Dermis blood vessel endothelial cell (primary cell): ENCODE measurements around the gene PTPRN2. TPM values are rescaled to one million over a fixed set of nuclear protein-coding genes. Genes with fewer than 3 reads are reported as not detected.
A peak's percentile ranks its signal among the peaks of the same experiment; 100 is the strongest.

Experiments used
- DNase-seq: peaks from one replicate; pipeline ENCODE4 v3.0.0; 2010
- total RNA-seq: library from RNA; depleted of rRNA; stranded (reverse); fragments of >200 nt; gene quantifications from 2 replicates; pipeline ENCODE4 v1.2.3, GENCODE V29; 2014

The PTPRN2 gene
- total RNA-seq, 1 donor from 2014 or later = 2.2 TPM

- no peak for DNase-seq
Measured at GRCh38 chr7:158150234-158150633, 437.4 kb downstream of the PTPRN2 start.

GRCh38 chr7:158147431-158147830 lies 440.2 kb downstream of the PTPRN2 start:
- peak; percentile 20 for DNase-seq

GRCh38 chr7:158145370-158145769 lies 442.3 kb downstream of the PTPRN2 start:
- no peak for DNase-seq

DNA sequence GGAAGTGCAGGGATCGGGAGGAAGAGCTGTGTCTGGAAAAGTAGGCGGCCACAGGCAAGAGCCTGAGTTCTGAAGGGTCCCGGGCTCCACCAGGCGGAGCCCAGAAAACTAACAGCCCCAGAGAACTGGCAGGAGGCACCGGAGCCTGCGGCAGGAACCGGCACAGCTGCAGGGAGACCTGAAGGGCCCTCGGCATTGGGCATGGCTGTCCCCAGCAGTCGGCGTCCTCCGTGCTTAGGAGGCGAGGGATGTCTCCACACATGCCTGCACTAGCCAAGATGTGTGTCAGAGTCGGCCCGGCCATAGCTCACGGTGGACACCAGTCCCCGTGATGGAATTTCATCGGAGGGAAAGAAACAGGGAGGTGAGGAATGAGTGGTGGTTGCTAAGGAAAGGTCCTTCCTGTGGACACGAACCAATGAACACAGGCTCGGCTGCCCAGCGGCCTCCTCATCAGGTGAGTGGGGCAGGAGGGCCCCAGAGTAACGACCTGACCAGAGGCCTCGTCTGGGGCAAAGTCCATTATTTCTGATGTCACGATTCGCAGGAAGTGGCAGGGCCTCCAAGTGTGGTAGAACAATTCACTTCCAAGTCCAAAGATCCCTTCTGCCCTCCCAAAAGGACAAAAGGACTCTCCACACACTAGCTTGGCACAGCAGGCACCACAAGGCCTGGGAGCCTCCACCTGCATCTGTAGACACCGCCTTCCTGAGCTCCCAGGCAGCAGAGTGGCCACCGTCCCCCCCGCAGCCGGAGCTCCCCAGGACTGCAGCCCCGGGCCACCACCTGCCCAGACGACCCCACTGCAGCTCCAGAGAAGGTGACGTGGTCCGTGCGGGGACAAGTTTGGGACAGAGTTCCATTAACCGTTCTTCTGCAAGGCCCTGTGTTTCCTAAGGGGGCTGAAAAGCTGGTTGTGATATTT lies 444.2 kb downstream of the PTPRN2 start:
- no peak for DNase-seq

DNA sequence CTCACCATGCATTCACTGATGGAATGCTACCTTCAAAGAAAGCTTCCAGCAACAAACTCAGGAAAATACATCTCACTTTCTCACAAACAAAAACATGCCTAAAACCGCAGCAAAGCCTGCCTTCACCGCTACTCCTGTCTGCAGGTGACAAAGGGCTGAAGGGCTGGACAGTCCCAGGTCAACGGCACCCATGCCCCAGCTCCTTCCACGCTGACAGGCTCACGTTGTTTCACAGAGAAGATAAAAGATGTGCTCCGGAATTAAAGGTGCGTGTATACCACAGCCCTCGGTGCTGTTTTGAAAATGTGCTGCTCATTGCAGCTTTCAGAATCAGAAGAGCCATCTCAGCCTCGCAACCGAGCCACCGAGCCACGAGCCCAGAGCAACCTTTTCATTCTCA lies 445.0 kb downstream of the PTPRN2 start:
- no peak for DNase-seq

- no peak for DNase-seq
Measured at GRCh38 chr7:158141806-158142518, 445.7 kb downstream of the PTPRN2 start.

- no peak for DNase-seq
Measured at GRCh38 chr7:158141221-158141582, 446.4 kb downstream of the PTPRN2 start.

GRCh38 chr7:158140538-158141220 lies 446.9 kb downstream of the PTPRN2 start:
- DNase-seq = no peak

DNA sequence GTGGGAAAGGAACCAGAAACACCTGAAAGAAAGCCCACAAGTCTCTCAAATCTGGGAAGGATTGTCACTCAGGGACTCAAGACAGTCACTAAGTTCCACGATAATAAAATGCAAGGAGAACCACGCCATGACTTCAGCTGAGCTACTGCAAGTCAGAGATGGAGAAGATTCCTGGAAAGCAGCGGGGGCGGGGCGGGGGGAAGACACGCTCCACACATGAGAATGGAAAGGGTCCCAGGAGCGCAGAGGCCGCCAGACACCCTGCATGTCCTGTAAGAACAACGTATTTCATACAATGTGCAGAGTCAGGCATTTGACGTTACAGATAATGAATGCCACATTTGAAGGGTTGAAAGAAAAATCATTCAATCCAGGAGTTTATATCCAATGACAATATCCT lies 448.1 kb downstream of the PTPRN2 start:
- no peak for DNase-seq

DNA sequence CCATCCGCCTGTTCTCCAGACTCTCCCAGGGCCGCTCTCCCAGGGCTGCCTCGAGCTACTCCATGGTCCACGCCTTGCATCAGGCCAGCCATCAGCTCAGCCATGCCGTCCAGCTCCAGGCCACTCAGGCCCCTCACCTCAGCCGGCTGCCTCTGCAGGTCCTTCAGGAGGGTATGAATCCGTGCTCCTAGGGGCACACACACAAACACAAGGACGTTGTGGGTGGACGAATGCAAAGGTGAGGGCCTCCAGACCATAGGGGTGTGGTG lies 449.4 kb downstream of the PTPRN2 start:
- no peak for DNase-seq

- DNase-seq = no peak
Measured at GRCh38 chr7:158137516-158138328, 449.9 kb downstream of the PTPRN2 start.

GRCh38 chr7:158135931-158136330 lies 451.7 kb downstream of the PTPRN2 start:
- no peak for DNase-seq

DNA sequence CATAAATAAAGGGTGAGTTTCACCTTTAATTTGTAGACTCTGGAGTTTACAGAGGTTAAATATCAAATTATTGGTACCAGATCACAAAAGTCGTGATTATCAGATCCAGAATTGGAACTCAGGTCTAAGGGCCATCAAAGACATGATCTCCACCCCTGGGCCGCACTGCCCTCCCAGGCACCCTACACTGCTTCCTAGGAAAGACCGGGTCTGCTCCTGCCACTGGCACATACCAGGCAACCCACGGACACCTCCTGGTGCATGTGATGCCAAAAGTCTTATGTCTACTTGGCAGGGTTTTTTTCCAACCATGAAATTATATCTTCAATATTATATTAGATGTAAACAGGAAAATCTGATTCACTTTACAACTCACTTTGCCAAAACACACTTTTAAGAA lies 452.8 kb downstream of the PTPRN2 start:
- DNase-seq = no peak

DNA sequence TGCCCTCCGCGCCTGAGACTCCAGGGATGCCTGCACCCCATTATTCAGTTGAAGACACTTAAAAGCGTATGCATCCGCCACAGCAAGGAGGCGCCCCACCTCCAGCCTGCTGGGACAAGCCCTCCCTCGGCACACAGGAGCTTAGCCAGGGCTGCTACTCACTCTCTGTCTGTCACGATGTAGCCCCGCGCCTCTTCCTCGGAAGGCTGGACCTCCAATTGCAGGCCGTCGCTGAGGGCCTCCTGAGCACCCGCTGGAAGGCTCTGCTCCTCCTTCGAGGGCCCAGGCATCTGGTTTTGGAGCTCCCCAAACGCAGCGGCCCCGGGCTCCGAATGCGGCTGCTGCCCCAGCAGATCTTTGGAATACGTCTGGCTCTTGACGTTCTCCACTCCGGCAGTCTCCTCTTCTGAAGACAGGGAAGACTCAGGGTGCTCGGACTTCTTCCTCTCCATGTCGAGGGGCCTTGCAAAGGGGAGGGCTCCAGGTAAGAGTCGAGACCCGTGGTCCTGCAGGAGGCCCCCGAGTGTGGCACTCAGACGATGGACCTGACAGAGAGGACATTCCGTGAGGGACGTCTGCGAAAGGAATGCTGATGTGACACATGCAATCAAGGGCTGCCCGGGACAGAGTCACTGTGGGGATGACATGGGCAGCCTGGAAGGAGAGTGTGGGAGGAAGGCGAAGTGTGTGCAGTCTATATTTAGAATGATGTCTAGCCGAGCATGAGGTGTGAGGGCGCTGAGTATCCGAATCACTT lies 453.9 kb downstream of the PTPRN2 start:
- DNase-seq = no peak

- DNase-seq = no peak
Measured at GRCh38 chr7:158133057-158133456, 454.6 kb downstream of the PTPRN2 start.

- no peak for DNase-seq
Measured at GRCh38 chr7:158130023-158130409, 457.6 kb downstream of the PTPRN2 start.

- DNase-seq = no peak
Measured at GRCh38 chr7:158129037-158130022, 458.3 kb downstream of the PTPRN2 start.

DNA sequence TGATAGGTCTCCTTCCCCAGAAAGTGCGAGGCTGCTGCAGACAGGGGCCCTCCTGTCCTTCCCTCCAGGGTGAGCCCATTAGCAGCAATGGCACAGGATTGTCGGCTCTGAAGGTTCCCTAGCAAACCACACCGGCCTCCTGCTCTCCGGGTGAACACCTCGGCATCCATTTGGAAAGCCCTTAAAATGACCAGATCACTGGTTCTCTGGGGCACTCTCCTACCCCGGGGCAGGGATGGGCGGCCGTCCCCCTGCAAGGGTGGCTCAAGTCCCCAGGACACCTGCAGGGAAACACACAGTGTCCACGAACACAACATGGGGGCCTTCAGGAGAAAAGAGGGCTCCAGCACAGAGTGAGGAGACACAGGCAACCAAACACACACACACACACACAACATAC lies 459.1 kb downstream of the PTPRN2 start:
- DNase-seq = no peak

GRCh38 chr7:158127241-158127640 lies 460.4 kb downstream of the PTPRN2 start:
- DNase-seq = no peak

DNA sequence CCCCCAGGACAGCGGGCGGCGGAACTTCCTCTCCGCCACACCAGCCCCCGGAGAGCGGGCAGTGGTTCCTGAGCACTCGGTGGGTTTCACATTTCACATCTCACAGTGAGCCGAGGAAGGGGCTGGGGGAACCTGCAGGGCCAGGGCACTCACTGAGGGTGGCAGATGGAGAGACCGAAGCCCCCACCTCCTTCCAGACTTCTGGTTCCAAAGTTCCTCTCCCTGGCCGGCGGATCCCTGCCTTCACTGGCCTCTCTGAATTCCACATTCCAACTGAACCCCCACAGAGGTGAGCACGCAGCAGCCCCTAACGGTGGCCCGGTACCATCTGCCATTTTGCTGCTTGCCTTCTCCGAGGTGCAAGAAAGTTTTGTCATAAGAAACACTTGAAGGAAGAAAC lies 461.0 kb downstream of the PTPRN2 start:
- no peak for DNase-seq

DNA sequence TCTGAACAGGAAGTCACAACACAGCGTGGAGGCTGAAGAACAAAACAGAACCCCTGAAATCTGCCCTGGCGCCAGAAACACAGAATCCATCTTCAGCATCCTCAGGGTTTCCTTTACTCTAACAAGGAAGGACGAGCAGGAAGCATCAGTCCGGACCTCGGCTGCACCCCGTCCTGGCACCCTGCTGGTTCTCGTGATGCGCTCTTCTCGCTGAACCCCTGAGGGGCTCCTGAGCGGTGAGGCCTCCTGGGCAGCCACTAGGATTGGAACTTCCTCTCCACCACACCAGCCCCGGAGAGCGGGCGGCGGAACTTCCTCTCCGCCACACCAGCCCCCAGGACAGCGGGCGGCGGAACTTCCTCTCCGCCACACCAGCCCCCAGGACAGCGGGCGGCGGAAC lies 461.9 kb downstream of the PTPRN2 start:
- DNase-seq = no peak
